Sigmoid colon (tissue), 4 donors: ENCODE data around the gene ARF1.

Experiments
- CTCF ChIP-seq, 4 experiments: fragments of 450-650 bp in 3 of 4; fragments of 200-600 bp in 1 of 4; IDR thresholded peaks; one replicate each; pipeline ENCODE4 v1.5.1; 2016 to 2019; ENCODE audit warnings: antibody characterized with exemption in 4 of 4, mild to moderate bottlenecking in 3 of 4, moderate library complexity in 2 of 4
- POLR2AphosphoS5 ChIP-seq, 4 donors: sonication (generic); formaldehyde crosslinking; IDR thresholded peaks; one replicate each; pipeline ENCODE4 v1.6.1; 2017; ENCODE audit warnings: antibody characterized with exemption in 4 of 4

GRCh38 chr1:228147768-228148167 lies 65.3 kb downstream of the ARF1 start:
- no peak for TF ChIP-seq CTCF (IDR thresholded peaks at IDR 0.05)
- TF ChIP-seq POLR2AphosphoS5 (IDR thresholded peaks at IDR 0.05) = no peak
